Lung (tissue), 12 donors: ENCODE measurements around the gene UCMA. TPM values are rescaled to one million over a fixed set of nuclear protein-coding genes. Genes with fewer than 3 reads are reported as not detected.
A peak's percentile ranks its signal among the peaks of the same experiment; 100 is the strongest.

Experiments used
- ATAC-seq: fragments of 200-7000 bp; cut with Tn5 transposase; one replicate; pipeline ENCODE4 v1.9.1; 2020; ENCODE audit warnings: moderate number of reproducible peaks; ENCODE audit not compliant: insufficient read depth, low FRiP score
- DNase-seq, 3 donors: peaks; one replicate each; pipeline ENCODE4 v3.0.0-alpha.2; 2013 to 2017
- H3K27ac ChIP-seq, 2 donors: one replicate each; pipeline ENCODE4 v1.5.1; 2013; ENCODE audit warnings: mild to moderate bottlenecking in 2 of 2, moderate library complexity in 2 of 2, control low read depth in 1 of 2, inconsistent platforms in 1 of 2, low read depth in 1 of 2, low read length in 1 of 2
- H3K27me3 ChIP-seq, 3 donors: one replicate each; pipeline ENCODE4 v1.5.1; 2013; ENCODE audit warnings: low read length in 2 of 3; ENCODE audit not compliant: control insufficient read depth in 3 of 3, insufficient read depth in 3 of 3
- H3K36me3 ChIP-seq, 4 donors: one replicate each; pipeline ENCODE4 v1.5.1; 2013; ENCODE audit warnings: low read length in 4 of 4, mild to moderate bottlenecking in 1 of 4, moderate library complexity in 1 of 4; ENCODE audit not compliant: control insufficient read depth in 4 of 4, insufficient read depth in 4 of 4
- H3K4me1 ChIP-seq, 5 donors: one replicate each; pipeline ENCODE4 v1.5.1; 2013; ENCODE audit warnings: low read length in 5 of 5, mild to moderate bottlenecking in 2 of 5, moderate library complexity in 1 of 5; ENCODE audit not compliant: control insufficient read depth in 5 of 5, insufficient read depth in 5 of 5
- H3K4me3 ChIP-seq: one replicate; pipeline ENCODE4 v1.5.1; 2013; ENCODE audit warnings: mild to moderate bottlenecking, control low read depth, moderate library complexity
- H3K9ac ChIP-seq, 2 donors: one replicate each; pipeline ENCODE4 v1.5.1; 2013; ENCODE audit warnings: low read length in 2 of 2, control low read depth in 1 of 2; ENCODE audit not compliant: insufficient read depth in 1 of 2
- H3K9me3 ChIP-seq, 4 donors: one replicate each; pipeline ENCODE4 v1.5.1; 2013; ENCODE audit warnings: low read length in 3 of 4, mild to moderate bottlenecking in 1 of 4, moderate library complexity in 1 of 4; ENCODE audit not compliant: control insufficient read depth in 4 of 4, insufficient read depth in 3 of 4
- WGBS, 2 donors: extraction: QIAGEN DNeasy Blood & Tissue Kit; methylation state at CpG; one replicate each; pipeline ENCODE4 v1.1.7; 2013; 5-methylcytosine and 5-hydroxymethylcytosine counted together
- polyA plus RNA-seq, 2 donors: library from polyadenylated mRNA; stranded (reverse); fragments of 200-250 nt; gene quantifications; one replicate each; pipeline ENCODE4 v1.2.1, GENCODE V29; 2013
- total RNA-seq, 2 donors: library from RNA; depleted of rRNA in 1 of 2; stranded (reverse); fragments of >200 nt in 1 of 2; gene quantifications; one replicate each; pipeline ENCODE4 v1.2.1, GENCODE V29; 2014 to 2021
- TF ChIP-seq, protein P1 (sequence below): IDR thresholded peaks from 2 replicates; pipeline ENCODE4 v1.5.1; 2012; ENCODE audit warnings: mild to moderate bottlenecking; ENCODE audit errors: control extremely low read depth, extremely low read depth
- donor health status: control.
- donor health status: control.
- donor health status: Bipolar disorder and iron deficiency.
- donor health status: healthy.
- donor health status: DM: yes; HTN: yes; CAD: no.

UCMA gene
- total and polyA plus RNA-seq, 4 donors, result 0.91 TPM; not detected in 3

DNA sequence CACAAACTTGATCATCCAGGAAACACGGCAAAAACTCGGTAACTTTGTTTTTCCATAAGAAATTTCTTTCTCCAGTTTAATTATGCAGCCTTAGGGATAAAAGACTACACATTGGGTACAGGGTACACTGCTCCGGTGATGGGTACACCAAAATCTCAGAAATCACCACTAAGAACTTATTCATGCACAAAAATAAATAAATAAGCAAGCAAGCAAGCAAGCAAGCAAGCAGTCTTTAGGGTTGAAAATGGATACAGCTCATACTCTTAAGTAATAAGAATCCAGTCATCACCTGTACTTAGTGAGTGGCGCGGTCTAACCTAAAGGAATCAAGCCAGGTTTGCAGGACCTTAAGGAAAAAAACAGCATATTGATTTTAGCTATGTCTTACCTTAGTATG, 42.8 kb downstream of the UCMA start:
- WGBS, 2 donors, result 96 to 97% methylated on average over 5 of the region's 5 CpGs

DNA sequence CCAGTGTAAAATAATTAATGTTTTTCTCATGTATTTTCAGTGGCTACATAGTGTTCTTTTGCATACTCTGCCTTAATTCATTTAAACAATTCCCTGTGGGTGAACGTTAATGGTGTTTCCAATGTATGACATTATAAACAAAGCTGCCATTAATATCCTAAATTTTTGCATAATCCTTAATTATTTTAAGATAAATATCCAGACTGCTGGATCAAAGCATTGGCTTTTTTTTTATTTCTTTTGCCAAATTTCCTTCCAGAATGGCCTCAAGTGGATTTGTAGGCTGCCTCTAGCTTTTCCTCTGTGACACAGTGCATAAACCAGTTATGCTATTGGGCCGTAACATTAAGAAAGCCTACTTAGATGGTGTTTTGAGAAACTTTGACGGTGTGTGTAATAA, 43.4 kb downstream of the UCMA start:
- DNase-seq, result peak in 2 of 3 donors; percentile 77 to 81
- TF ChIP-seq, protein P1, sequence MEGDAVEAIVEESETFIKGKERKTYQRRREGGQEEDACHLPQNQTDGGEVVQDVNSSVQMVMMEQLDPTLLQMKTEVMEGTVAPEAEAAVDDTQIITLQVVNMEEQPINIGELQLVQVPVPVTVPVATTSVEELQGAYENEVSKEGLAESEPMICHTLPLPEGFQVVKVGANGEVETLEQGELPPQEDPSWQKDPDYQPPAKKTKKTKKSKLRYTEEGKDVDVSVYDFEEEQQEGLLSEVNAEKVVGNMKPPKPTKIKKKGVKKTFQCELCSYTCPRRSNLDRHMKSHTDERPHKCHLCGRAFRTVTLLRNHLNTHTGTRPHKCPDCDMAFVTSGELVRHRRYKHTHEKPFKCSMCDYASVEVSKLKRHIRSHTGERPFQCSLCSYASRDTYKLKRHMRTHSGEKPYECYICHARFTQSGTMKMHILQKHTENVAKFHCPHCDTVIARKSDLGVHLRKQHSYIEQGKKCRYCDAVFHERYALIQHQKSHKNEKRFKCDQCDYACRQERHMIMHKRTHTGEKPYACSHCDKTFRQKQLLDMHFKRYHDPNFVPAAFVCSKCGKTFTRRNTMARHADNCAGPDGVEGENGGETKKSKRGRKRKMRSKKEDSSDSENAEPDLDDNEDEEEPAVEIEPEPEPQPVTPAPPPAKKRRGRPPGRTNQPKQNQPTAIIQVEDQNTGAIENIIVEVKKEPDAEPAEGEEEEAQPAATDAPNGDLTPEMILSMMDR, result no peak
- Histone ChIP-seq H3K27me3 (no peaks in the 10 kb centered on the region), H3K27ac (no peak overlapping the region), H3K9ac (peak overlapping the region in 1 of 2 donors; percentile 16), H3K9me3 (peaks cover 0 to 4% (median 0%) of the 10 kb centered on the region in 4 donors), H3K4me3 (no peak overlapping the region), H3K36me3 (peaks cover 0 to 3% (median 0%) of the 10 kb centered on the region in 4 donors), H3K4me1 (peaks cover 0 to 37% (median 0%) of the 10 kb centered on the region in 5 donors)
- ATAC-seq, result no peak
- WGBS, 2 donors, result 93 to 95% methylated on average over 3 of the region's 3 CpGs

More for the DNA sequence above, 42.8 kb downstream of the UCMA start:
- ATAC-seq (no peak), DNase-seq (no peak)
- peaks cover 0 to 37% (median 0%) of the 10 kb centered on the region in 5 donors for H3K4me1 ChIP-seq
- H3K36me3 ChIP-seq, result peaks cover 0 to 3% (median 0%) of the 10 kb centered on the region in 4 donors
- TF ChIP-seq, protein P1, result no peak
- H3K27me3 ChIP-seq, result no peaks in the 10 kb centered on the region
- no peak overlapping the region for H3K27ac ChIP-seq
- peaks cover 0 to 4% (median 0%) of the 10 kb centered on the region in 4 donors for H3K9me3 ChIP-seq
- peak overlapping the region in 1 of 2 donors; percentile 16 for H3K9ac ChIP-seq
- no peak overlapping the region for H3K4me3 ChIP-seq

DNA sequence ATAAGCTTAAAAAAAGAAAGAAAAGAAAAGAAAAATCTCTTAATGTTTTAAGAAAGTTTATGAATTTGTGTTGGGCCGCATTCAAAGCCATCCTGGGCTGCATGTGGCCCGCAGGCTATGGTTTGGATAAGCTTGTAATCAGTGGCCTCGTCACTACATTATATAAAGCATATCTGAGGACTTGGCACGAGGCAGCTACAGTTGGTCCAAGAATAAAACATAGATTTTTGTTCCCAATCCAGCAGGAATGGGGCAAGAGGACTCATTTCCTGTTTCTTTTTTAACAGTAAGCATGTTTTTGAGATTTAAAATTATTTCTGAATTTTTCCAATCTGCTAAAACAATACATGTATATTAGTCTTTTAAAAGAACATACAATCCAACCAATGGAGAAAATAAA, 44.2 kb downstream of the UCMA start:
- Histone ChIP-seq H3K9me3 (peaks cover 0 to 4% (median 0%) of the 10 kb centered on the region in 4 donors), H3K27me3 (no peaks in the 10 kb centered on the region), H3K4me1 (peaks cover 0 to 37% (median under 1%) of the 10 kb centered on the region in 5 donors), H3K36me3 (peaks cover 0 to 8% (median 0%) of the 10 kb centered on the region in 4 donors), H3K27ac (no peak overlapping the region), H3K9ac (peak overlapping the region in 1 of 2 donors; percentile 75), H3K4me3 (no peak overlapping the region)
- WGBS, 2 donors, result 83 to 87% methylated on average over 4 of the region's 4 CpGs
- ATAC-seq (no peak), DNase-seq (peak; percentile 80 to 96 (median 96))
- TF ChIP-seq, protein P1, result no peak

DNA sequence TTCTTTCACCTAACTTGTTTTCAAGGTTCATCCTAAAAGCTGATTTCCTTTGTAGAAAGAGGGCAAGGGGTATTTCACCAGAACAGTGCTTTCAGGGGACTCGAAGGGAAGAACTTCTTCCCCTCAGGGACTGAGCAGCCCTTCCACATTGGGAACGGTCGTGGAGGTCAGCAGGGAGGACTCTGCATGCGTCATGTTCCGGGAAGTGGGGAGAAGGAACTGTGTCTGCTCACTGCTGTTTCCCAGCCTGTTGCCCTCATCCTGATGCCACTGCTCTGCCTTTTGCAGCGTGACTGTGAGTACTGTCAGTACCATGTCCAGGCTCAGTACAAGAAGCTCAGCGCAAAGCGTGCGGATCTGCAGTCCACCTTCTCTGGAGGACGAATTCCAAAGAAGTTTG, 45.6 kb downstream of the UCMA start:
- ATAC-seq (no peak), DNase-seq (no peak)
- peaks cover 0 to 4% (median 0%) of the 10 kb centered on the region in 4 donors for H3K9me3 ChIP-seq
- TF ChIP-seq, protein P1, result no peak
- H3K27ac ChIP-seq, result no peak overlapping the region
- peaks cover 0 to 30% (median 3%) of the 10 kb centered on the region in 5 donors for H3K4me1 ChIP-seq
- 94% methylated on average over 10 of the region's 10 CpGs for WGBS, 2 donors
- peaks cover 0 to 8% (median 0%) of the 10 kb centered on the region in 4 donors for H3K36me3 ChIP-seq
- H3K27me3 ChIP-seq, result no peaks in the 10 kb centered on the region
- no peak overlapping the region for H3K9ac ChIP-seq
- no peak overlapping the region for H3K4me3 ChIP-seq
